NCI-H187 (cell line): ENCODE measurements around the gene NEDD4L.
"Not testable (repeated sequence)": the region's sequence is repeated elsewhere in the genome, so short reads cannot be mapped to it uniquely, and the experiment has no call there.

Experiments used
- DNase-seq, 2 experiments: peaks; one replicate each; lab custom pipeline; 2025; lab: John Stamatoyannopoulos, UW

NEDD4L gene

DNA sequence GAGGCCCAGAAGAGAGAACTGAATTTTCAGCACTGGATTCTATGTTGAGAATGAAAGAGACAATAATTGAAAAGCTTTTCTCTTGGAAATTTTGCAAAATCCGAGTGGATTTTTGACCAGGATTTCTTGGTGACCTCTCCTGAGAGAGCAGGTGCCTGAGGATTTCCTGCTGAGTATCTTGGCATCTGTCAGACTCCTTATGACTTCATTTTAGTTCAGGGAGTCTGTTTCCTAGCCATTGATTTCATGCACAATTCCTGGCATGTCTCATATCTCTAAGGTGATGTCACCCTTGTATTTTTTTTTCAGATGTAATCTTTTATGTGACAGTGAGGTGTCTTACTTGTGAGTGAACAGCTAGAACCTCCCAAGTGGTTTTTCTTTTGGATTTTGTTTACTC lies 195.9 kb downstream of the NEDD4L start:
- no peak for DNase-seq

DNA sequence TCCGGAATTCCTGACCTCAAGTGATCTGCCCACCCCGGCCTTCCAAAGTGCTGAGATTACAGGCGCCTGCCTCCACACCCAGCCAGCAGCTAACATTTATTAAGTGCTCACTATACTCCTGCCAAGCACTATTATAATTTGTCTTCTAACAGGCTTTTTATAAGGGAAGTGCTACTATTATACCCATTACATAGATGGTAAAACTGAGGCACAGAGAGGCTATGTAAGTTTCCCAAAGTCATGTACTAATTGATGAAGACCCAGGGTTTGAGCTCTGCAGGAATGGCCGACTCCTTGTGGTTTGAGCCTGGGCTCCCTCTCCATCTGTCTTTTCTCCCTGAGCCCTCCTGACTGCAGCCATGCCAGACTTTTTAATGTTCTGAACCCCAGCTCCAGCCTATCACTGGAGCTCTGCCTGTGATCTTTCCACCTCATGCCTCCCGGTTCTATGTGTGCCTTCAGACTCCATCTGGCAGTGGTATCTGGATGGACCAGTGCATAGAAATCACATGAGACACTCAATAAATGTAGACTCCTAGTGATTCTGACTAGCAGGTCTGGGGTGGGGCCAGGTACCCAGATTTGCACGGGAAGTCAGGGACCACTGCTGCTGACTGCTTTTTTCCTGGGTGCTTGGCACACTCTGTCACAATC lies 197.1 kb downstream of the NEDD4L start:
- DNase-seq, result no peak

DNA sequence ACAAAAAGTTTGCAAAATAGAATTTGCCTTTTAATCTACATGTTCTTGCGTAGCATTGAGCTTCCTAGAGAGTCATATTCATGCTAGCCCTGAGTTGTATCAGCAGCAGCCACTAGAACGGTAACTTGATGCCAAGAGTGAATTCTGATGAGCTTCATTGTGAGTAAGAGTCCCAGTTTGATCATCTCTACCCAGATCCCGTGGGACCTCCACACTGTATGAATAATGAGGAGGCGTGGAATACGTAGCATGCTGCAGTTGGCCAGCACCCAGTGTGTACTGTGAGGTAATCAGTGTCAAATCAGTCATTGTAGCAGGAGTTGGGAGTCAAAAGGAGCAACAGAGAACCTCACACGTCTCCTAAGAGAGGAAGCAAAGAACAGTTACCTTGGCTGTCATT lies 197.9 kb downstream of the NEDD4L start:
- DNase-seq, result peak; percentile 58 to 85

DNA sequence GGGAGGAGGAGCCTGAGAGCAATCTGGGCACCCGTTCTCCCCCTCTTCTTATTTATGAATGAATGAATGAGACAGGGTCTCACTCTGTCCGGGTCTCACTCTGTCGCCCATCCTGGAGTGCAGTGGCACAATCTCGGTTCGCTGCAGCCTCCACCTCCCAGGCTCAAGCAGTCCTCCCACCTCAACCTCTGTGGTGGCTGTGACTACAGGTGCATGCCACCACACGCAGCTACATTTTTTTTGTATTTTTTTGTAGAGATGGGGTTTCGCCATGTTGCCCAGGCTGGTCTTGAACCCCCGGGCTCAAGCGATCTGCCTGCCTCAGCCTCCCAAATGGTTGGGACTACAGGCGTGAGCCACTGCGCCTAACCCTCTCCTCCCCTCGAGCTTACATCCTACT lies 198.4 kb downstream of the NEDD4L start:
- no peak for DNase-seq

DNA sequence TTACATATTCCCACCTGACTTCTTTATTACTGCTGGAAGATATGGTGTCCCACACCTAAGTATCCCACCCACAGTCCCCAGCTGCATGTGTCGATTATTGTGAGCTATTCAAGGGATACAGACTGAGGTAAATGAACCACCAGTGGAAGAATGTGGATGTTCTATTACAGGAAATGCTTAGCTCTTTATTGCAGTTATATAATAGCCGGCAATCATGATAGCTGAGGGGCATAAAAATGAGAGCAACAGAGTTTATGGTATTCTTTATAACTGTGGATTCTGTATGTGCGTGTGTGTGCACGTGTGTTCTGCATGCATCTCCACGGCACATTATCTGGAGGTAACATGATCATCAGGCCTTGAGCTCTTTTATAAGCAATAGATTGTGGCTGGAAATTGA lies 198.9 kb downstream of the NEDD4L start:
- DNase-seq, result no peak

DNA sequence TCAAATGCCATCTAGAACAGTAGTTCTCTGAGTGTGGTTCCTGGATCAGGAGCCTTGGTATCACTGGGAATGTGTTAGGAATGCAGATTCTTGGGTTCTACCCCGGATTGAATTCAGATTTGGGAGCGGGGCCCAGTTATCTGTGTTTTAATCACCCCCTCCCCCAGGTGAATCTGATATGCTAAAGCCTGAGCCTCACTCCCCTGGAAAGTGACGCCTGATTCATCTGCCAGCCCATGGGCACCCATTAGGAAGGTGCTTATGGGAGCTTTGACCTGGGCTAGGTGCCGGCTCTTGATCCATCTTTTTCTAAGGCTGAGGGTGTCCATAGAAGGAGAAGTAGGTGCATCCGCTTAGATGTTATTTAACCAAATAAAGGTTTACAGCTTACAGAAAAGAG lies 199.4 kb downstream of the NEDD4L start:
- no peak for DNase-seq

DNA sequence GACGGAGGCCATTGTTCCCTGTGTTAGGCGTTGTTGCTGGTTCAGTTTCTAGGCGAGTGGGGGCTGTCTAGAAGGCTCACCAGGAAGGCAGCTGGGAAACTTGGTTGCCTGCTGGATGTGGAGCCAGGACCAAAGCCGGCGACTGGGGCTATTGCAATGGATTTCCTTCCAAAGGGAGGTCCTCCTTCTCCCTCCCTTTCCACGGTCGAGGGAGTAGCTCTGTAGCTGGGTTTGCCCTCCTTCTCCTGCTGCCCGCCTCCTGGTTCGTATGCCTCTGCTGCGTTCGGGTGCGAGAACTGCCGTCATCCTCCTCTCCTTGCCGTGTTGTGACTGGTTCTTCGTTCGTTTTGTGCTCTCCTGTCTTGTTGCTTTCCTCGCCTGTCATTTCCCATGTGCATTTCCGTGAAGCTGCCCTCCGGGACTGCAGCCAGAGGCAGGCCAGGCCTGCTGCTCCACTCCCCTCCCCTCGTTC lies 203.4 kb downstream of the NEDD4L start:
- DNase-seq, result no peak

DNA sequence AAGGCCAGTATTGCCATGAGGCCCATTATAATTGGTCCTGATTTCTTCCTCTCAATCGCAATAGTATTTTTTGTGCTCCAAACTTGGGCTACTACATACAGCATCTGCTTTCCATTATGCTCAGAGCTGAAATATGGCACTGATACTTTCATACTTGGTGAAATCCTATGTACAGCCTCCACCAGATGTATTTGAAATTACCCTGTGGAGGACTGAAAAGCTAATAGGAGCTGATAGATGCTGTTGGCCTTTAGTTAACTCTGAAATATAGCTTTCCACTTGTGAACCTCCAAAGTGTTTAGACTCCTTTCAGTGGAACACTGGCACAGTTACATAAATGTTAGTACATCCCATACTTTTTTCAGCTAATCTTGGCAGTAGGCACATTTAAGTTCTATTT lies 205.7 kb downstream of the NEDD4L start:
- DNase-seq, result no peak

DNA sequence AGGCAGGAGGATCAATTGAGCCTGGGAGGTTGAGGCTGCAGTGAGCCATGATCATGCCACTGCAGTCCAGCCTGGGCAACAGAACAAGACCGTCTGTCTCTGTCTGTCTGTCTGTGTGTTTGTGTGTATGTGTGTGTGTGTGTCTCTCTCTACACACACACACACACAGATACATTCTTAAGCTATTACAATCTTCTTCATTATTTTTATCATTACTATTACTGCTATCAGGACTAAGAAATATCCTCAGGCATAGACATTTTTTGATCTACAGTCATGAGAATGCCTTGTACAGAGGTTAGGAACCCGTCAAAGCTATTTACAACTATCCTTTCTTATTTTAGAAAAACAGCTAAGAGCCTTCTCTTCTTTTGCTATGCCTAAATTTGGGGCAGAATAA lies 207.4 kb downstream of the NEDD4L start:
- no peak for DNase-seq

DNA sequence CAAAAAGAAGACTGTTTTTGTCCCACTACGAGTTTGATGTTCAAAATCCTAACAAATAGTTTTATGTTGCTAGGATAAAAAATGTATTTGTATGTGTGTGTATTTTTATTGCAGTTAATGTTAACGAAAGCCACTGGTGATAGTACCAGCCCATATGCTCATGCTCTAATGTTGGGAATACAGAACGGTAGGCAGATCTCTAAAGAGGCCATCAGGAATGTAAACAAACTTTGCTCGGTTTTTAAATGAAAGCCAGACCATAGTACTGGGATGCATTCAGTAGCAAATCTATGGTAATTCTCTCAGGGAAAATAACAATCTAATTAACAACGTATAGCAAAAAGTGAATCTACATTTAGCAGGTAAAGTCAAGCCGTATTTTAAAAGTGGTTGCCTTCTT lies 208.1 kb downstream of the NEDD4L start:
- DNase-seq, result no peak

DNA sequence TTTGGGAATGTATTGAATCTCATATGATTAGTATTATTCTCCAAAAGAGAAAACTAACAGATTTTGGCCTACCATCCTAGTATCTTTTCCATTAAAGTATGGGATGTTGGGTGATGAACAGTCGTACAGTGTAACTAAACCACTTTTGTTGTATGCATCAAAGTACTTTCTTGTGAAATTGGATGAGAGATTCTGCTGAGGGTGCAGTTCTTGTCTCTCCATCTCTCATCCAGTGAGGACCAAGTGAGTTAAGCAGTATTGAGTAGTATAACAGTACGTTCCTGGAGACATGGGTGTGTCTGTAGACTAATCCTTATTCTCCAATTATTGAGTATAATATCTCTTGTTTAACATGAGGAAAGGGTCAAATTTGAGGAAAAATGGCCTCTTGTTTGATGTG lies 209.3 kb downstream of the NEDD4L start:
- no peak for DNase-seq

DNA sequence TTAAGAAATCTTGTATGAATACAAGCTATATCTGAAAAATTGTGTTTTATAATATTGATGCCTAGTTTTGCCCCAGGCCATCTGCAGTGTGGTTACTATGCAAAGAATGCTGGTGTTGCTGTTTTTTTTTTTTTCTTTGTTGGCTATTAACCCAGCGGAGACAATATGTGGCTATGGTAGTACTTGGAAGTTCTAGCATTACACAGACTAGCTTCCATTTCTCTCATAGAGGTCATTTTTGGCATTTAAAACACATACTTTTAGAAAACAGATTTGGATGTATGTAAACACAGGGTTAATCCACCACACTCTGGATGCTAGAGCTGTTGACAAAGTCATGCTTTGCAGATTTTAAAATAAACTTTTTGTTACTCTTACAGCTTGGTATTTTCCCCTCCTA lies 209.8 kb downstream of the NEDD4L start:
- no peak for DNase-seq

DNA sequence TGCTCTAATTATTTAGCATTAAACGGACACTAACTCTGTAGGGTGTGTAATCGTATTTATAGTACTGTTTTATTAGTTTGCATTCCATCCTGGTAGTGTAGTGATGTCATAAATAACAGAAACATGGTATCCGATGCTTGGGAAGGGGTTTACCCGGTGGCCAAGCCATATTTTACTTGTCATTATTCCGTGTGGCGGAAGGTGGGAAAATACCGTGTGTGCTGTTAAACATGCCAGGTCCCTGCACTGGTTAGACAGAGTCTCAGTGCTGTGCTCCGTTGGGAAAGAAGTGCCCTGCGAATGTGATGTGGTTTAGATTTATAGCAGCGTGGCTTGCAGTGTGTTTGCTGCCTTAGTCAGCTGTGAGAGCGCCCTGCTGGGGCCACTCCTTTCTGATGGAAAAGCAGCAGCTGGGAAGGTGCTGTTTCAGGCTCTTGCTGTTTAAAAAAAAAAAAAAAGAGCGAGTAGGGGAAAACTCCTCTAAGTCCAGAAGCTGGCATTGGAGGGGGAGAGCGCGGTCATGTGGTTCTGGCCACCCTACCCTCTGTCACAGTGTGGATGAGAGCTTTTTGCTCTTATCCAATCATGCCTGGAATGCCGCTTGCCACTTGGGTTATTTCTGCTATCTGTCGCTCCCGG lies 211.0 kb downstream of the NEDD4L start:
- peak; percentile 43 to 79 for DNase-seq

DNA sequence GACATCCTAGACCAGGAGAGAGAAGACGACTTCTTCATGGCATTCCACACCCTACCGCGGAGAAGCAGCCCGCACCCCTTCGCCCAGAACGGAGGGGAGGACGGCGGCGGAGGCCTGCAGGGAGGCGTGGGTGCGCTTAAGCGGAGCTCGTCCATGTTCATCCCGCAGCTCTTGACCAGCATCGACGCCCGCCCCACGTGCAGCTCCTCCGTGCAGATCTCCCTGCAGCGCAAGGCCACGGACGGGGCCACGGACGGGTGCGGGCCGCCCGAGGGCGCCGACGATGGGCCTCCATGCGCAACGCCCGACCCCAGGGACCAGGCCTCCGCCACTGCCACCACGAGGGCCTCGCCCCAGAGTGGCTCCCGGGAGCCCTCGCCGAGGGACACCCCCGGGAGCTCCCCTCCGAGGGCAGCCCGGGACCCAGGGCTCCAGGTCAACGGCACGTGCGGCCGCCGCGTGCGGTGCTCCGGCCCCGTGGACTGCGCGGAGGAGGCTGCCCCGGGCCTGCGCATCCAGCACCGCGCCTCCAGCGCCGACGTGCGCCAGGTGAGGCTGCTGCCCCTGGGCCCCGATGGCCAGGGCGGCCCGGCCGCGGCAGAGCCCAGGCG lies 211.8 kb downstream of the NEDD4L start:
- DNase-seq, result no peak

DNA sequence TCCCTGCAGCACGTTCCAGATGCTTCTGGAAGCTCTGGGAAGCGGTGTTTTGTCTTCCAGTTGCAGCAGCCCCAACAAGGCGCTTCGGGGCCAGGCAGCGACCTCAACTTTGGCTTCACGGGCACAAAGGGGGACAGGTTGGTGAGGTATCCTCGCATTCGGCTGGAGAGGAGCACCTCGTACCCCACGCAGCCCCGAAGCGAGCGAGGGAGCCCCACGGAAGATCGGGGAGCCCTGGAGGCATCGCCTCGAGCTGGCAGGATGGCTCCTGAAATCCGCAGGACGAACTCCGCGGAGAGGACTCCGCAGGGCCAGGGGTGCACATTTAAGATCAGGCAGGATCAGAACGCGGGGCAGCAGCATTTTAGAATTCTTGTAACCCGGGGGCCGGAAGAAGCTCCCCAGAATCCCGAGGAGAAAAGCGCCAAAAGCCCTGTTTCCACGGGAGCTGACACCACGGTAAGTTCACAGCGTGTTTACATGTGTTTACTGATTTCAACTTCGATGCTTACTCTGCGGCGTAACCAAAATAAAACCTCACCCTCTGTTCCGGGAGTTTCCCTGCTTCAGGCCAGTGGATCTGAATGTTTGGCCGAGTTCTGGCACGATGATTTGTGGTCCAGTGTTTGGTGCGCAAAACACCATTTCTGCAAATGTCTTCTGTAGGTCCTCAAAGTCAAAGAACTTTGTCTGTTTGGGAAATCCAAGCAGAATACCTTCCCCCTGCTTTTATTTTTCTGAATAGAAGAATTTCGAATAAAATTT lies 212.5 kb downstream of the NEDD4L start:
- no peak for DNase-seq

DNA sequence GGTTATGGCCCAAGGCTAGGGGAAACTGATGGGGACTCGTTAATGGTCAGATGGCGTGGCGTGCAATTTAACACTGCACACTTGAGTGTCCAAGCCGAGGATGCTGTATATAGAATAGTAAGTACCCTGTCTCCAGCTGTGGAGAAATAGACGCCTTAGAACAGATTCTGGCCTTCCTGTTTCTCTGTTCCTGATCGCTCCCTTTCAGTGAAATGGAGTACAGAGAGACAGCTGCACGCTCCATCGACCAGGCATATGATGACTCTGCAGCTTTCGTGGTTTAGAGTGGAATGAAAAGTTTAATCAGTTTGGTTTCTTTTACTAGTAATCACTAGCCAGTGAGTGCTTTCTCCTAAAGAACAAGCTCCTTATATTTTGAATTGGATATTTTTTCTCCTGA lies 213.4 kb downstream of the NEDD4L start:
- DNase-seq, result peak in 1 of 2 experiments; percentile 4

DNA sequence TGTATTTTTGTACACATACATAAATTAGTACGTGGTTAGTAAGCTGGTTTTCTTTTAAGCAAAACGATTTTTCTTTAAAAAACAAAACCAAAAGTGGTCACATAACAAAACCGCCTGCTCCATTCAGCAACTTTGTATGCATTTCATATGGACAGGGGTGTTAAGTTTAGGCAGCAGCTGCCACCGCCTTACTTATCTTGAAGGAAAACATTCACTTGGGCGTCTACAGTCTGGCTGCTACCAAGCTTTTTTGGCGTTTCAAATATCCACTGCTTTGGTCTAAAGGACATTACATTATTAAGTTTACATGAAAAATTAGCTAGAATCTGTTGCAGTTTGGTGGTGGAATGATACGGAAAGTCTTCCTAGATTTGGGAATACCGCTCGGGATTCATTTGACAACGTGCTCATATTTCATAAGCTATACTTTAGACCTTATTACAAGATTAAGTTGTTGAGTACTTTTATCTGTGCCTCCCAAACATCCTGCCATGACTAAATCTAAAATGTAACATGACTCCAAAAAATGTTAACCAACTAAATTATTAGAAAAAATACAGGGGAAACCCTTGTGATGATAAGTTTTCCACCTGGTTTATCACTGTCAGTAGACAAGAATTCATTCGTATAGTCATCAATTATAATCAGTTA lies 214.8 kb downstream of the NEDD4L start:
- DNase-seq, result no peak

DNA sequence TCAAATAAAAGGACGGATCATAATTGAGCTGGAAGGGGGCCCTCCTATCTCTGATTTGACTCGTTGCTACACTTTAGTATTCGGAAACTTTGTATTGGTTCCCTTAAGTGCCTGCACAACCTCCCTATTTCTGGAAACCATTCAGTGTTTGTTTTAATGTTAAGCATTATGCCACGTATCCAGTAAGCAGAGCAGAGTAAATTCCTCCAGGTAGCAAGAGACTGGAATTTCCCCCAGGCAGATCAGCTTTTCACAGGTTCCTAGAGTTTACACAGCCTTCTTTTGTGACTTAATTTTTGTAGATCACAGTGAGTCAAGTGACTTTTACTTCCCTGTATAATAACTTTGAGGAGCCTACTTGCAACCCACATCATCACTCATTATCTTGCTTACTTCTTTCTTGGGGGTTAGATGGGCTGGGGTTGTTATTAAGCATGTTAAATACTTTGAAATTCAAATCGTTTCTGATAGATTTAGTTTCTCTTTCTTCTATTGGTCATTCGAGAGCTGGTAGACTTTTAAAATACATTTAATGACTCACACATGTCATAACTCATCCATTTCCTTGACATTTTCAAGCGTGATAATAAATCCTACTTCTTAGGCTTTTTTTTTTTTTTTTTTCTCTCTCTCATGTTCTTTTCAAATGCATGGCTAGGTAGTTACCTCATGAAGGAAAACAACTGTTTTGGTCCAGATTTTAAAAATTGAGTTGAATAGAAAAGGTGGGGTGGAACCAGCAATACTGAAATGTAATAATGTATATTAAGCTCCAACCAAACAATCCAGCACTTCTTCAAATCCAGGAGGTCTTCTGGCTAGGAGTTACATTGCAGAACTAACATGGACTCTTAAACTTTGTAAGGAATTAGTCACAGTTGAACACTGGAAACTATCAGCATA lies 219.3 kb downstream of the NEDD4L start:
- DNase-seq, result no peak

DNA sequence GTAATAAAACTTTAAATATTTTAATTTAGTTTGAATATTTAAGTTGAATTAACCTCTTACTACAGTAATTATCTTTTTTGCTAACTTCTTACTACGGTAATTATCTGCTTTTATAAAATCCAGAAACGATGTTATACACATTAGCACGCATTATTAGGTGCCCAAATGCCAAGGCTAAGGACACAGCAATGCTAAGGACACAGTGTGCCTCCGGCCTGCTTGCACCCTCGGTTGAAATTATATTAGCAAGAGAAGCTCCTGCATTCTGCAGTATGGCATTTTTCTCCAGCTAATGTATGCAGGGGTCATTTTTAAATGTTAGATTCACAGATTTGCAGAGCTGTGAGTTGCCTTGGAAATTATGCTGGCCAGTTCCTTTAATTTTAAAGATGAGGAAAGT lies 220.0 kb downstream of the NEDD4L start:
- DNase-seq, result no peak

DNA sequence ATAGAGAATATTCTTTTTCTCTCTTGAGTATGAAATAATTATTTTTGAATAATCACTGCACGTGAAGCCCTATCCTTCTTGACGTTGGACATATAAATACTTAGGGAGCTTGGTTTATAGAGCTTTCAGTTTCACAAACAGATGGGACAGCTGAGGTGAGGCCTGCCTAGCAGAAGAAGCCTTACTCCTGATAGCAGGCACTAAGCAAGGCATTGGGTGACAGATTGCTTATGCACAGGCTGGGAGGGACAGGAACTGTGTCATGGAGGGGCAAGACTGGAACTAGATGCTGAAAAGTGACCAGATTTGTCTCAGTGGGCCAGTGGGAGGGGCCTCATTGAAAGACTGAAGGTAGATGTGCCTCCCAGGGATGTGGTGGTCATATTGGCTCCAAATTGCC lies 220.8 kb downstream of the NEDD4L start:
- DNase-seq, result no peak

DNA sequence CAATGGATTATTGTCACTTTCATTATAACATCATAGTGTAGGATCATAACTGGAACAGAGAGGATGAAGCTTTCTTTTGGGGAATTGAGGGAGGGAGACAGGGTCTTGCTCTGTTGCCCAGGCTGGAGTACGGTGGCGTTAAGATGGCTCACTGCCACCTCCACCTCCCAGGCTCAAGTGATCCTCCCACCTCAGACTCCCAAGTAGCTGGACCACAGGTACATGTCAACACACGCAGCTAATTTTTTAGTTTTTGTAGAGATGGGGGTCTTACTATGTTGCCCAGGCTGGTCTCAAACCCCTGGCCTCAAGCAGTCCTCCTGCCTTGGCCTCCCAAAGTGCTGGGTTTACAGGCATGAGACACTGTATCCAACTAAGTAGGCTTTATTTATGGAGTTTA lies 221.5 kb downstream of the NEDD4L start:
- DNase-seq, result not testable (repeated sequence)
